A549 (cell line): ENCODE results near the gene NMBR. TPM values are rescaled to one million over a fixed set of nuclear protein-coding genes. Genes with fewer than 3 reads are reported as not detected.
"Not testable (repeated sequence)": the region's sequence is repeated elsewhere in the genome, so short reads cannot be mapped to it uniquely, and the experiment has no call there.

Experiments
- ATAC-seq, 2 experiments: fragments of 200-7000 bp in 1 of 2; fragments of >200 bp in 1 of 2; cut with Nextera tagmentation in 1 of 2; cut with Tn5 transposase in 1 of 2; 3 replicates each; pipeline versions ENCODE4 v1.8.0 to v1.9.1; 2018 to 2020; ENCODE audit warnings: mild to moderate bottlenecking in 1 of 2, moderate library complexity in 1 of 2
- CTCF ChIA-PET: fragments of 300-600 bp; sonication (Branson Sonifier 250); formaldehyde crosslinking; extraction: SDS; loops from one replicate; lab custom pipeline; 2021; ENCODE audit warnings: antibody characterized with exemption, inconsistent platforms; lab: Yijun Ruan, JAX
- POLR2A ChIA-PET: fragments of 350-600 bp; formaldehyde crosslinking; extraction: SDS; loops from one replicate; lab custom pipeline; 2021; ENCODE audit warnings: antibody characterized with exemption, inconsistent platforms; lab: Yijun Ruan, JAX
- DNase-seq, 2 experiments: peaks; one replicate each; pipeline versions ENCODE4 v3.0.0 to v3.0.0-alpha.2; 2011 to 2016; ENCODE audit warnings: low read depth in 1 of 2, low spot score in 1 of 2
- FAIRE-seq: peaks from 2 replicates; lab custom pipeline; 2011; peaks lifted over from hg19 to GRCh38; lab: Jason Lieb, UNC
- H3K27ac ChIP-seq, 2 experiments: fragments of >200 bp; sonication (Bioruptor Twin); formaldehyde crosslinking; 3 replicates each; pipeline ENCODE4 v1.5.1; 2016 to 2017
- H3K4me1 ChIP-seq: fragments of >200 bp; sonication (Bioruptor Twin); formaldehyde crosslinking; 3 replicates; pipeline ENCODE4 v1.6.1; 2016
- H3K4me2 ChIP-seq: fragments of >200 bp; sonication (Bioruptor Twin); formaldehyde crosslinking; 3 replicates; pipeline ENCODE4 v1.6.1; 2016
- H3K4me3 ChIP-seq: fragments of >200 bp; sonication (Bioruptor Twin); formaldehyde crosslinking; 3 replicates; pipeline ENCODE4 v1.5.1; 2016
- H3K9me3 ChIP-seq: fragments of >200 bp; sonication (Bioruptor Twin); formaldehyde crosslinking; 3 replicates; pipeline ENCODE4 v1.6.1; 2016
- CBX8 ChIP-seq: fragments of 200-600 bp; sonication (generic); IDR thresholded peaks from 2 replicates; pipeline ENCODE4 v1.6.1; 2016
- CTCF ChIP-seq: fragments of >200 bp; sonication (Bioruptor Twin); formaldehyde crosslinking; IDR thresholded peaks from 3 replicates; pipeline ENCODE4 v1.5.1; 2016
- E2F6 ChIP-seq: IDR thresholded peaks from 2 replicates; pipeline ENCODE4 v1.6.1; 2012; ENCODE audit warnings: low read depth, borderline replicate concordance
- EP300 ChIP-seq, 2 experiments: fragments of >200 bp; sonication (Bioruptor Twin); formaldehyde crosslinking; IDR thresholded peaks; 2 replicates in 1 of 2; 3 replicates in 1 of 2; pipeline ENCODE4 v1.6.1; 2016 to 2017
- KDM5A ChIP-seq: fragments of 200-600 bp; sonication (generic); IDR thresholded peaks from 2 replicates; pipeline ENCODE4 v1.6.1; 2016; ENCODE audit warnings: antibody characterized with exemption, mild to moderate bottlenecking
- MAX ChIP-seq: IDR thresholded peaks from 2 replicates; pipeline ENCODE4 v1.6.1; 2012
- MYC ChIP-seq: IDR thresholded peaks from 2 replicates; pipeline ENCODE4 v1.6.1; 2012; ENCODE audit warnings: mild to moderate bottlenecking, inconsistent platforms, low read length, improper control_type of control experiment, borderline replicate concordance
- NFE2L2 ChIP-seq: fragments of 150-350 bp; conservative IDR thresholded peaks from 2 replicates; pipeline ENCODE4 v1.6.1; 2014; ENCODE audit warnings: low read length
- NPAS2 ChIP-seq: fragments of 250-450 bp; sonication (Bioruptor Pico); IDR thresholded peaks from 2 replicates; pipeline ENCODE4 v1.8.0; 2022; ENCODE audit warnings: mild to moderate bottlenecking, moderate library complexity, borderline replicate concordance
- NR3C1 ChIP-seq: fragments of >200 bp; sonication (Bioruptor Twin); formaldehyde crosslinking; IDR thresholded peaks from 3 replicates; pipeline ENCODE4 v1.6.1; 2017
- PHF8 ChIP-seq: fragments of 200-600 bp; sonication (generic); IDR thresholded peaks from 2 replicates; pipeline ENCODE4 v1.6.1; 2016; ENCODE audit warnings: low read depth, mild to moderate bottlenecking, antibody characterized with exemption, moderate library complexity, borderline replicate concordance
- POLR2AphosphoS2 ChIP-seq: conservative IDR thresholded peaks from 2 replicates; pipeline ENCODE4 v1.6.1; 2012; ENCODE audit warnings: low read length, improper control_type of control experiment, inconsistent platforms
- RAD21 ChIP-seq, 2 experiments: fragments of >200 bp in 1 of 2; sonication (Bioruptor Twin) in 1 of 2; formaldehyde crosslinking in 1 of 2; IDR thresholded peaks in 1 of 2; conservative IDR thresholded peaks in 1 of 2; 2 replicates in 1 of 2; 3 replicates in 1 of 2; pipeline ENCODE4 v1.6.1; 2012 to 2018; ENCODE audit warnings: inconsistent platforms in 1 of 2
- SMC3 ChIP-seq: fragments of >200 bp; sonication (Bioruptor Twin); formaldehyde crosslinking; IDR thresholded peaks from 3 replicates; pipeline ENCODE4 v1.6.1; 2018; ENCODE audit warnings: inconsistent platforms
- TFCP2L1 ChIP-seq: fragments of 250-450 bp; sonication (Bioruptor Pico); IDR thresholded peaks from 2 replicates; pipeline ENCODE4 v1.5.0; 2021; ENCODE audit warnings: mild to moderate bottlenecking
- WGBS: methylation state at CpG from one replicate; pipeline ENCODE4 v1.1.6; 2017; ENCODE audit errors: missing lambda C conversion rate; 5-methylcytosine and 5-hydroxymethylcytosine counted together
- polyA plus RNA-seq, 4 experiments: library from polyadenylated mRNA; depleted of rRNA in 3 of 4; stranded (reverse); fragments of >200 nt; fragmentation: RNase III in 1 of 4; extraction: RNeasy Plus Mini Kit Qiagen cat#74134 plus additional on column Dnase treatment in 1 of 4; gene quantifications; 2 replicates in 3 of 4; 3 replicates in 1 of 4; pipeline ENCODE4 v1.2.3, GENCODE V29; 2011 to 2017

The NMBR gene
- polyA plus RNA-seq, 2 of the 4 experiments (the other 2 are of a cell fraction), result not detected

GRCh38 chr6:142156758-142157068 lies 9.8 kb upstream of the NMBR start:
- H3K4me1 ChIP-seq, result peaks cover 31% of the 10 kb centered on the region; the same call in 2 of the 3 replicates
- not testable (repeated sequence) for H3K4me3 ChIP-seq, DNase-seq, H3K9me3 ChIP-seq
- CTCF ChIA-PET, result interaction anchor here (0.7 to 2.2 kb wide), 20 partner anchors 9 to 317 kb away, joined by 3 to 22 read pairs (median 4); partner anchors contain the start of genes ADGRG6, NMBR and VTA1
- ATAC-seq, result peak in 1 of 2 experiments; percentile 21; a peak in 1 of 6 replicates
- 0 out of 5 replicates have a peak, but pooled peaks of 1 of the 2 experiments have one; percentile 4 for TF ChIP-seq RAD21 (conservative IDR thresholded peaks at IDR 0.05 in 1 of 2, IDR thresholded peaks at IDR 0.05 in 1 of 2)
- TF ChIP-seq, all 56 proteins: peak for 1; not testable (repeated sequence) for 55
- peak overlapping the region in 1 of 2 experiments; percentile 41; a peak in 2 of 6 replicates for H3K27ac ChIP-seq
- WGBS, result 68% methylated on average over 4 of the region's 4 CpGs
- H3K4me2 ChIP-seq, FAIRE-seq, POLR2A ChIA-PET: not testable (repeated sequence)

- no peak for FAIRE-seq
- CTCF ChIA-PET, result interaction anchor here (0.6 to 2.2 kb wide), 25 partner anchors 9 to 1161 kb away, joined by 3 to 22 read pairs (median 4); partner anchors contain the start of genes ADGRG6, NMBR and VTA1
- POLR2A ChIA-PET, result no interaction called here
- H3K4me2 ChIP-seq, result peak overlapping the region; percentile 63
- no peak overlapping the region for H3K4me3 ChIP-seq
- no peaks in the 10 kb centered on the region for H3K9me3 ChIP-seq
- TF ChIP-seq NFE2L2 (no peak), CTCF (peak; percentile 47; the same call in 2 of the 3 replicates), MYC (no peak), KDM5A (peak; percentile 39; the same call in 1 of the 2 replicates), NPAS2 (CRISPR knock-in tag) (no peak), E2F6 (no peak), EP300 (IDR thresholded peaks at IDR 0.05) (no peak), POLR2AphosphoS2 (no peak), RAD21 (conservative IDR thresholded peaks at IDR 0.05 in 1 of 2, IDR thresholded peaks at IDR 0.05 in 1 of 2) (peak; percentile 63), SMC3 (peak; percentile 38; the same call in 1 of the 3 replicates)
- peak overlapping the region; percentile 16 to 68; a peak in 4 of 6 replicates for H3K27ac ChIP-seq
- peak; percentile 70 to 83; a peak in 5 of 6 replicates for ATAC-seq
- peak; percentile 21 to 26 for DNase-seq
- 36% methylated on average over 5 of the region's 5 CpGs for WGBS
- H3K4me1 ChIP-seq, result peaks cover 26% of the 10 kb centered on the region; the same call in 2 of the 3 replicates
Observed at GRCh38 chr6:142155895-142156757, 9.2 kb upstream of the NMBR start.

- FAIRE-seq, result no peak
- Histone ChIP-seq H3K9me3 (no peaks in the 10 kb centered on the region), H3K4me1 (peaks cover 19% of the 10 kb centered on the region; the same call in 2 of the 3 replicates), H3K4me2 (no peak overlapping the region), H3K4me3 (no peak overlapping the region), H3K27ac (no peak overlapping the region)
- TF ChIP-seq NR3C1 (no peak), PHF8 (no peak), TFCP2L1 (CRISPR knock-in tag) (no peak), CBX8 (no peak), CTCF (no peak), POLR2AphosphoS2 (no peak), MAX (no peak)
- WGBS, result 80% methylated on average over 3 of the region's 3 CpGs
- CTCF ChIA-PET, result interaction anchor here (1.1 to 2.2 kb wide), 5 partner anchors 8 to 317 kb away, joined by 3 to 21 read pairs (median 5); partner anchors contain the start of genes NMBR and VTA1
- no peak for ATAC-seq
- POLR2A ChIA-PET, result no interaction called here
- DNase-seq, result no peak
Observed at GRCh38 chr6:142155091-142155490, 8.2 kb upstream of the NMBR start.
